ENCODE results near the gene HSFX2.

GRCh38 chrX:149563359-149563758 is 31.8 kb downstream of the HSFX2 start:
- TF ChIP-seq CTCF (IDR thresholded peaks at IDR 0.05): no peak
- TF ChIP-seq ZFX (IDR thresholded peaks at IDR 0.05; ENCODE audit: borderline replicate concordance): no peak
